Aorta (tissue), 5 donors: ENCODE measurements around the gene HPS1. TPM values are rescaled to one million over a fixed set of nuclear protein-coding genes. Genes with fewer than 3 reads are reported as not detected.

Experiments
- ATAC-seq: fragments of 200-7000 bp; cut with Tn5 transposase; one replicate; pipeline ENCODE4 v1.9.1; 2022; ENCODE audit warnings: moderate library complexity; ENCODE audit not compliant: low FRiP score
- DNase-seq, 2 donors: peaks; one replicate each; pipeline ENCODE4 v3.0.0-alpha.2; 2020
- H3K27ac ChIP-seq, 2 donors: one replicate each; pipeline ENCODE4 v1.5.1; 2013; ENCODE audit warnings: low read length in 2 of 2, mild to moderate bottlenecking in 2 of 2, moderate library complexity in 2 of 2, control low read depth in 1 of 2, inconsistent platforms in 1 of 2, low read depth in 1 of 2
- H3K27me3 ChIP-seq, 2 donors: one replicate each; pipeline ENCODE4 v1.6.1; 2013; ENCODE audit warnings: control low read depth in 1 of 2, low read length in 1 of 2, mild to moderate bottlenecking in 1 of 2, moderate library complexity in 1 of 2; ENCODE audit not compliant: insufficient read depth in 2 of 2, control insufficient read depth in 1 of 2
- H3K36me3 ChIP-seq, 2 donors: one replicate each; pipeline ENCODE4 v1.6.1; 2013; ENCODE audit warnings: control low read depth in 1 of 2, low read length in 1 of 2, mild to moderate bottlenecking in 1 of 2; ENCODE audit not compliant: insufficient read depth in 2 of 2, control insufficient read depth in 1 of 2
- H3K4me1 ChIP-seq, 2 donors: one replicate each; pipeline ENCODE4 v1.6.1; 2013; ENCODE audit warnings: low read length in 2 of 2, control low read depth in 1 of 2, mild to moderate bottlenecking in 1 of 2, moderate library complexity in 1 of 2; ENCODE audit not compliant: insufficient read depth in 2 of 2, control insufficient read depth in 1 of 2
- H3K4me3 ChIP-seq, 2 donors: one replicate each; pipeline ENCODE4 v1.5.1; 2013; ENCODE audit warnings: low read length in 2 of 2, control low read depth in 1 of 2, mild to moderate bottlenecking in 1 of 2
- H3K9me3 ChIP-seq: one replicate; pipeline ENCODE4 v1.6.1; 2013; ENCODE audit warnings: mild to moderate bottlenecking, low read length; ENCODE audit not compliant: control insufficient read depth
- WGBS, 2 donors: extraction: QIAGEN DNeasy Blood & Tissue Kit; methylation state at CpG; one replicate each; pipeline ENCODE4 v1.1.7; 2013; 5-methylcytosine and 5-hydroxymethylcytosine counted together
- intact Hi-C, 2 donors: fragments of 100-400 bp; cut with DNase I; formaldehyde crosslinking; loops; one replicate each; pipeline versions ENCODE4 v1.14.2 to v1.15.0; 2022
- polyA plus RNA-seq, 2 donors: library from polyadenylated mRNA; stranded (reverse); fragments of 200-250 nt; gene quantifications; one replicate each; pipeline ENCODE4 v1.2.3, GENCODE V29; 2013
- total RNA-seq, 2 donors: library from RNA; stranded (reverse); fragmentation: NEBNext Ultra II Directional; extraction: Animal tissue kit (Norgen Biotek cat#: 25700); gene quantifications; one replicate each; pipeline ENCODE4 v1.2.1, GENCODE V29; 2021
- donor health status: healthy with polysubstance abuse.
- donor health status: Bipolar disorder and iron deficiency.
- donor health status: DM: no; HTN: no; CAD: no.
- donor health status: DM: no; HTN: no; CAD: no.
- donor health status: DM: yes; HTN: yes; CAD: no.

The HPS1 gene
- total and polyA plus RNA-seq, 4 donors = 40.8 to 75.4 (median 52.4) TPM

DNA sequence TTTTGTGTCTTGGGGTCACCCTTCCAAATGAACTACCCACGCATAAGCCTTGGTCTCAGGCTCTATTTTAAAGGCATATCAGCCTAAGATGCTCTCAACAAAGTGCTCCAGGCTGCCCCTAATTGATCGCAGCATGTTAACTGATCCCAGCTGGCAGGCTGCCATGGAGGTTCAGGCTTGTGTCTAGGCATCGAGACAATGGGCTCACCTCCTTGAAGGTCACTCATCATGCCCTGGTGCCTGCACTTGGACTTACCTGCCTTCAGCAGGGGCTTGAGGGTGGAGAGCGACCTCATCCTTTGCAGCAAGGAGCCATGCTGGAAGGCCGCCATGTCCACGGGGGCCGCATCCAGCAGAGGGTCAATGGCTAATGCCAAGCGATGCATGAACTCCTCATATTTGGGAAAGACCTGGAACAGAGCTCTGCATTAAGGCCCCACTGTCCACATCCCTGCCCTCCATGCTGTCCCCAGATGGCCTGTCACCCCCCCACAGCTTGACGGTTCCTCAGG, 49.6 kb downstream of the HPS1 start:
- DNase-seq (peak; percentile 26 to 69), ATAC-seq (no peak)
- Histone ChIP-seq H3K27ac (no peak overlapping the region), H3K27me3 (no peaks in the 10 kb centered on the region), H3K4me1 (no peaks in the 10 kb centered on the region), H3K36me3 (peaks cover 0 to 6% of the 10 kb centered on the region in 2 donors), H3K4me3 (no peak overlapping the region), H3K9me3 (no peaks in the 10 kb centered on the region)
- intact Hi-C loops = no loop called here
- 97 to 98% methylated on average over 9 of the region's 9 CpGs for WGBS, 2 donors

DNA sequence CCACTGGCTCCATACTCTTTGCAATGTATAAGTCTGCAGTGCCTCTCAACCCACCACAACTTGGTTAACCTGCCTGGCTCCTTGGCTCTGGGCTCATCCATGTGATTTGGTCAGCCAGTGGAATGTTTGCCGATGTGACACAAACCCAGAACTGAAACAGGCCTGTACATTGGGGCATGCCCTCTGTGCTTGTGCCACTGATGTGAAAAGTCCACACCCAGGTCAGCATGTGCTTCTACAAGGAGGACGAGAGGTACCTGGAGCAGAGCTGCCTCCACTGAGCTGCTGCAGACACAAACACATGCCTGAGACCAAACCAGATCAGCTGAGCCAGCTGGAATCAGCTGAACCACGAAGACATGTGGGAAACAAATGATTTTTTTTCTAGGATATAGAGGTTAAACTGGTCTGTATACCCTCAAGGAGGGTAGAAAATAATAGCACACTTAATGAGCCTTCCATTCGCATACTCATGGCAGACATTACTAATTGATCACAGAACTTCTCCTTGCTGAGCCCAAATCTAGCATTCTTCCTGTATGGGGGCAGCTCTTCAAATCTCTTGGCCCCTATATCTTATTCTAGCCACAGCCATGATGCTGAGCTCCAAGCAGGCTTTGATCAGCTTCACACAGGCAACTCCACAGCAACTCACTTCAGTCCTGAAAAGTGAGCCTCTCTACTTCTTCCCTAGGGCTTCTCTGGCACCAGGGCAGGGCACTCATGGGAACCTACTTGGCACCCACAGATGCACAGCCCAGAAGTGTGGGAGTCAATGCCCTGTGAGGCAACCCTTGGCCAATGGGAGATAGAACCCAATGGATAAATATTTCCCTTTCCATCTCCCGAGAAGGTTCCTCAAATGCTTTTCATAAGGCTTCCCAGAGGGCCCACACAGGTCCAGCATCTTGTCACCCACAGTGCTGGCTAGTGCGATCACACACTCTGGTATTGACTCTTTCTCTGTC, 50.4 kb downstream of the HPS1 start:
- DNase-seq = peak; percentile 3 to 31
- Histone ChIP-seq H3K36me3 (peaks cover 0 to 6% of the 10 kb centered on the region in 2 donors), H3K4me1 (no peaks in the 10 kb centered on the region), H3K27me3 (no peaks in the 10 kb centered on the region), H3K27ac (no peak overlapping the region), H3K9me3 (no peaks in the 10 kb centered on the region), H3K4me3 (no peak overlapping the region)
- ATAC-seq = no peak
- WGBS, 2 donors = 97 to 98% methylated on average over 6 of the region's 6 CpGs
- intact Hi-C loops = no loop called here

DNA sequence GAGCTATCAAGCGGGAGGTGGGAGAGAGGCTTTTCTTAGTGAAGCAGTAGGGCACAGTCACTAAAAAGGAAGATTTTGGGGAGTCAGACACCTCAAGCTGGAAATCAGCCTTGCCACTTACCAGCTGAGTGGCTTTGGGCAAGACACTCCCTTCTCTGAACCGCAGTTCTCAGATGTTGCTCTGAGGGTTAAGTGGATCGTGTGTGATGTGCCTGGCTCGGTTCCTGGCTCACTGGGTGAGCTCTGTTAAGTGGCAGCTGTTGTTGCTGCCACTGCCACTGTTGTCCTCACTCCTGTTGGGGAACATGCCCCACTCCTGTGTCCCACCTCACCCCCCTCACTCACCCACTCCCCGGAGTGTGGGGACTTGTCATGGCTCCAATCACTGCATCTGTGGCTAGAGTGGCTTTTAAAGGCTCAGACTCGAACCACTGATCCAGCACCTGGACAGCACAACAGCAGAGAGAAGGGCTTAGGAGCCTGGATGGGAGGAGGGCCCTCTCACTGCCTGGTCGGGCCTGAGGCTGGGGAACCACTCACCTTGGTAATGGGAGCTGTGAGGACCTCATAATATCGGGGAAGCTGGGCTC, 51.8 kb downstream of the HPS1 start:
- Histone ChIP-seq H3K9me3 (no peaks in the 10 kb centered on the region), H3K27ac (no peak overlapping the region), H3K4me3 (no peak overlapping the region), H3K4me1 (no peaks in the 10 kb centered on the region), H3K36me3 (peaks cover 0 to 6% of the 10 kb centered on the region in 2 donors), H3K27me3 (no peaks in the 10 kb centered on the region)
- 90 to 91% methylated on average over 8 of the region's 8 CpGs for WGBS, 2 donors
- ATAC-seq (no peak), DNase-seq (peak; percentile 26 to 41)
- intact Hi-C loops = no loop called here

- DNase-seq = peak; percentile 81 to 89
- no peaks in the 10 kb centered on the region for H3K9me3 ChIP-seq
- no peak overlapping the region for H3K4me3 ChIP-seq
- H3K4me1 ChIP-seq = no peaks in the 10 kb centered on the region
- H3K27me3 ChIP-seq = no peaks in the 10 kb centered on the region
- intact Hi-C loops = no loop called here
- peak; percentile 63 for ATAC-seq
- no peak overlapping the region for H3K27ac ChIP-seq
- 1 to 4% methylated on average over 8 of the region's 8 CpGs for WGBS, 2 donors
- H3K36me3 ChIP-seq = peaks cover 0 to 6% of the 10 kb centered on the region in 2 donors
These were observed 55.1 kb downstream of the HPS1 start for GRCh38 chr10:98391578-98391991.

- H3K4me3 ChIP-seq = no peak overlapping the region
- 74 to 78% methylated on average over 7 of the region's 7 CpGs for WGBS, 2 donors
These were observed 55.7 kb downstream of the HPS1 start for GRCh38 chr10:98391065-98391464.

GRCh38 chr10:98390406-98390805, 56.3 kb downstream of the HPS1 start:
- H3K36me3 ChIP-seq = peaks cover 0 to 3% of the 10 kb centered on the region in 2 donors
- DNase-seq (peak; percentile 18 to 27), ATAC-seq (no peak)
- H3K4me1 ChIP-seq = no peaks in the 10 kb centered on the region
- intact Hi-C loops = no loop called here
- 96 to 97% methylated on average over 4 of the region's 4 CpGs for WGBS, 2 donors
- no peak overlapping the region for H3K4me3 ChIP-seq
- H3K27ac ChIP-seq = no peak overlapping the region
- no peaks in the 10 kb centered on the region for H3K27me3 ChIP-seq
- no peaks in the 10 kb centered on the region for H3K9me3 ChIP-seq

More at GRCh38 chr10:98391065-98391464, 55.7 kb downstream of the HPS1 start:
- ATAC-seq (no peak), DNase-seq (peak in 1 of 2 donors; percentile 48)
- Histone ChIP-seq H3K4me1 (no peaks in the 10 kb centered on the region), H3K27ac (no peak overlapping the region), H3K36me3 (peaks cover 0 to 3% of the 10 kb centered on the region in 2 donors), H3K27me3 (no peaks in the 10 kb centered on the region), H3K9me3 (no peaks in the 10 kb centered on the region)
- intact Hi-C loops = no loop called here

- WGBS, 2 donors = 90 to 94% methylated on average over 6 of the region's 6 CpGs
- Histone ChIP-seq H3K36me3 (no peaks in the 10 kb centered on the region), H3K27me3 (no peaks in the 10 kb centered on the region), H3K27ac (no peak overlapping the region), H3K4me1 (no peaks in the 10 kb centered on the region), H3K4me3 (no peak overlapping the region), H3K9me3 (no peaks in the 10 kb centered on the region)
- ATAC-seq (no peak), DNase-seq (peak in 1 of 2 donors; percentile 19)
- intact Hi-C loops = no loop called here
These were observed 57.3 kb downstream of the HPS1 start for GRCh38 chr10:98389398-98389797.

DNA sequence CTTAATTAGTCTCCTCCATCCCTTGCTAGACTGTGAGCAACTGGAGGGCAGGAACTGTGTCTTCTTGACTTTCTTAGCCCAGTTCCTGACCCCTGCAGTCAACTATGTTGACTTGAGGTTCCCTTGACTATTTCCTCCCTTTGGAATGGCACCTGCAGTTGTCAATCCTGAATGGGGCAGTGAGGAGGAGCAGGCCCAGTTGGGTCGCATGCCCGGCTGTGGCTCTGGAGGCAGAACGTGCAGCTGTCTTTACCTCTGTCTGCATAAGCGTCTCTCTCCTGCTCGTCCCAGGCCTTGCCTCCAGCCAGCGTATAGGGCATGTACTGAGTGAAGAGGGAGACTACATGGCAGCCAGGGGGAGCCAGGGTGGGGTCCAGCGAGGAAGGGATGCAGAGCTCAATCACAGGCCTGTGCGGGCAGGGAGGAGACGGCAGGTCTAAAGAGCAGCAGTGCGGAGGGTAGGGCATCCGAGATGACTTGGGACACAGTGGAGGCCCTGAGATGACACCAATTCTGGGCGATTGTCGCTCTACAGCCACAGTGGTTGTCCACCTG, 58.6 kb downstream of the HPS1 start:
- H3K27me3 ChIP-seq = no peaks in the 10 kb centered on the region
- no peaks in the 10 kb centered on the region for H3K9me3 ChIP-seq
- no peak overlapping the region for H3K4me3 ChIP-seq
- DNase-seq = peak; percentile 12 to 53
- peaks cover 0 to 1% of the 10 kb centered on the region in 2 donors for H3K36me3 ChIP-seq
- WGBS, 2 donors = 96% methylated on average over 13 of the region's 13 CpGs
- intact Hi-C loops = no loop called here
- no peak overlapping the region for H3K27ac ChIP-seq
- no peaks in the 10 kb centered on the region for H3K4me1 ChIP-seq
- no peak for ATAC-seq
